Lung (tissue), 12 donors: ENCODE data around the gene TEX101. TPM values are rescaled to one million over a fixed set of nuclear protein-coding genes. Genes with fewer than 3 reads are reported as not detected.
A peak's percentile ranks its signal among the peaks of the same experiment; 100 is the strongest.
"Not testable (repeated sequence)": the region's sequence is repeated elsewhere in the genome, so short reads cannot be mapped to it uniquely, and the experiment has no call there.

Experiments
- ATAC-seq: fragments of 200-7000 bp; cut with Tn5 transposase; one replicate; pipeline ENCODE4 v1.9.1; 2020; ENCODE audit warnings: moderate number of reproducible peaks; ENCODE audit not compliant: insufficient read depth, low FRiP score
- DNase-seq, 3 donors: peaks; one replicate each; pipeline ENCODE4 v3.0.0-alpha.2; 2013 to 2017
- H3K27ac ChIP-seq, 2 donors: one replicate each; pipeline ENCODE4 v1.5.1; 2013; ENCODE audit warnings: mild to moderate bottlenecking in 2 of 2, moderate library complexity in 2 of 2, control low read depth in 1 of 2, inconsistent platforms in 1 of 2, low read depth in 1 of 2, low read length in 1 of 2
- H3K27me3 ChIP-seq, 3 donors: one replicate each; pipeline ENCODE4 v1.5.1; 2013; ENCODE audit warnings: low read length in 2 of 3; ENCODE audit not compliant: control insufficient read depth in 3 of 3, insufficient read depth in 3 of 3
- H3K36me3 ChIP-seq, 4 donors: one replicate each; pipeline ENCODE4 v1.5.1; 2013; ENCODE audit warnings: low read length in 4 of 4, mild to moderate bottlenecking in 1 of 4, moderate library complexity in 1 of 4; ENCODE audit not compliant: control insufficient read depth in 4 of 4, insufficient read depth in 4 of 4
- H3K4me1 ChIP-seq, 5 donors: one replicate each; pipeline ENCODE4 v1.5.1; 2013; ENCODE audit warnings: low read length in 5 of 5, mild to moderate bottlenecking in 2 of 5, moderate library complexity in 1 of 5; ENCODE audit not compliant: control insufficient read depth in 5 of 5, insufficient read depth in 5 of 5
- H3K4me3 ChIP-seq: one replicate; pipeline ENCODE4 v1.5.1; 2013; ENCODE audit warnings: mild to moderate bottlenecking, control low read depth, moderate library complexity
- H3K9ac ChIP-seq, 2 donors: one replicate each; pipeline ENCODE4 v1.5.1; 2013; ENCODE audit warnings: low read length in 2 of 2, control low read depth in 1 of 2; ENCODE audit not compliant: insufficient read depth in 1 of 2
- H3K9me3 ChIP-seq, 4 donors: one replicate each; pipeline ENCODE4 v1.5.1; 2013; ENCODE audit warnings: low read length in 3 of 4, mild to moderate bottlenecking in 1 of 4, moderate library complexity in 1 of 4; ENCODE audit not compliant: control insufficient read depth in 4 of 4, insufficient read depth in 3 of 4
- WGBS, 2 donors: extraction: QIAGEN DNeasy Blood & Tissue Kit; methylation state at CpG; one replicate each; pipeline ENCODE4 v1.1.7; 2013; 5-methylcytosine and 5-hydroxymethylcytosine counted together
- polyA plus RNA-seq, 2 donors: library from polyadenylated mRNA; stranded (reverse); fragments of 200-250 nt; gene quantifications; one replicate each; pipeline ENCODE4 v1.2.1, GENCODE V29; 2013
- total RNA-seq, 2 donors: library from RNA; depleted of rRNA in 1 of 2; stranded (reverse); fragments of >200 nt in 1 of 2; gene quantifications; one replicate each; pipeline ENCODE4 v1.2.1, GENCODE V29; 2014 to 2021
- TF ChIP-seq, protein P1 (sequence below): IDR thresholded peaks from 2 replicates; pipeline ENCODE4 v1.5.1; 2012; ENCODE audit warnings: mild to moderate bottlenecking; ENCODE audit errors: control extremely low read depth, extremely low read depth
- donor health status: control.
- donor health status: control.
- donor health status: Bipolar disorder and iron deficiency.
- donor health status: healthy.
- donor health status: DM: yes; HTN: yes; CAD: no.

The TEX101 gene
- total and polyA plus RNA-seq, 4 donors: not detected

DNA sequence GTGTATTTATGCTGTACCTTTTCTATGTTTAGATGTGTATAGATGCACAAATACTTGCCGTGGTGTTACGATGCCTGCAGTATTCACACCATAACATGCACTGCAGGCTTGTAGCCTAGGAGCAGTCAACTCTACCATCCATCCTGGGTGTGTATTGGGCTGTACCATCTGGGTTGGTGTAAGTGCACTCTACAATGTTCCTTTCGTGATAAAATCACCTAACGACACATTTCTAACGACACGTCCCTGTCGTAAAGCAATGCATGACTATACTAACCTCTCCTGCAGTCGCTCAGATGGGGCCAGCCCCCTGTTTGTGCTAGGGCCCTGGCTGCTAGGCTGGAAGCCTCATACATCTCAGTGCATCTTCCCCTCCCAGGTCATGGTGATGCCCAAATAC, 42.8 kb upstream of the TEX101 start:
- H3K4me1 ChIP-seq: no peaks in the 10 kb centered on the region
- no peaks in the 10 kb centered on the region for H3K36me3 ChIP-seq
- 71 to 76% methylated on average over 8 of the region's 8 CpGs for WGBS, 2 donors
- ATAC-seq (no peak), DNase-seq (no peak)
- TF ChIP-seq, protein P1, sequence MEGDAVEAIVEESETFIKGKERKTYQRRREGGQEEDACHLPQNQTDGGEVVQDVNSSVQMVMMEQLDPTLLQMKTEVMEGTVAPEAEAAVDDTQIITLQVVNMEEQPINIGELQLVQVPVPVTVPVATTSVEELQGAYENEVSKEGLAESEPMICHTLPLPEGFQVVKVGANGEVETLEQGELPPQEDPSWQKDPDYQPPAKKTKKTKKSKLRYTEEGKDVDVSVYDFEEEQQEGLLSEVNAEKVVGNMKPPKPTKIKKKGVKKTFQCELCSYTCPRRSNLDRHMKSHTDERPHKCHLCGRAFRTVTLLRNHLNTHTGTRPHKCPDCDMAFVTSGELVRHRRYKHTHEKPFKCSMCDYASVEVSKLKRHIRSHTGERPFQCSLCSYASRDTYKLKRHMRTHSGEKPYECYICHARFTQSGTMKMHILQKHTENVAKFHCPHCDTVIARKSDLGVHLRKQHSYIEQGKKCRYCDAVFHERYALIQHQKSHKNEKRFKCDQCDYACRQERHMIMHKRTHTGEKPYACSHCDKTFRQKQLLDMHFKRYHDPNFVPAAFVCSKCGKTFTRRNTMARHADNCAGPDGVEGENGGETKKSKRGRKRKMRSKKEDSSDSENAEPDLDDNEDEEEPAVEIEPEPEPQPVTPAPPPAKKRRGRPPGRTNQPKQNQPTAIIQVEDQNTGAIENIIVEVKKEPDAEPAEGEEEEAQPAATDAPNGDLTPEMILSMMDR: no peak
- H3K9ac ChIP-seq: no peak overlapping the region
- H3K9me3 ChIP-seq: no peaks in the 10 kb centered on the region
- no peak overlapping the region for H3K4me3 ChIP-seq
- H3K27ac ChIP-seq: no peak overlapping the region
- peaks cover 0 to 2% (median 0%) of the 10 kb centered on the region in 3 donors for H3K27me3 ChIP-seq

- no peaks in the 10 kb centered on the region for H3K9me3 ChIP-seq
- TF ChIP-seq, protein P1: no peak
- ATAC-seq (no peak), DNase-seq (no peak)
- no peaks in the 10 kb centered on the region for H3K4me1 ChIP-seq
- peaks cover 0 to 2% (median 0%) of the 10 kb centered on the region in 3 donors for H3K27me3 ChIP-seq
- H3K27ac ChIP-seq: no peak overlapping the region
- H3K36me3 ChIP-seq: no peaks in the 10 kb centered on the region
- no peak overlapping the region for H3K4me3 ChIP-seq
- H3K9ac ChIP-seq: no peak overlapping the region
- WGBS, 2 donors: 26 to 31% methylated on average over 7 of the region's 7 CpGs
These were observed 42.2 kb upstream of the TEX101 start for GRCh38 chr19:43372462-43372861.

- H3K27me3 ChIP-seq, H3K4me3 ChIP-seq, ATAC-seq, H3K27ac ChIP-seq, H3K36me3 ChIP-seq, H3K9ac ChIP-seq, H3K4me1 ChIP-seq, H3K9me3 ChIP-seq, DNase-seq: not testable (repeated sequence)
- no CpG with 5 or more reads among the region's 3 CpGs for WGBS, 2 donors
These were observed 37.1 kb upstream of the TEX101 start for GRCh38 chr19:43377624-43378023.

GRCh38 chr19:43380008-43380407, 34.7 kb upstream of the TEX101 start:
- Histone ChIP-seq H3K36me3 (no peaks in the 10 kb centered on the region), H3K27me3 (no peaks in the 10 kb centered on the region), H3K9ac (no peak overlapping the region), H3K4me1 (no peaks in the 10 kb centered on the region), H3K27ac (no peak overlapping the region), H3K9me3 (no peaks in the 10 kb centered on the region), H3K4me3 (no peak overlapping the region)
- TF ChIP-seq, protein P1: no peak
- peak in 1 of 3 donors; percentile 24 for DNase-seq
- no peak for ATAC-seq
- 45 to 70% methylated on average over 13 to 14 of the region's 14 CpGs for WGBS, 2 donors
